NCI-H2196 treated with DMSO at 0.1 percent for 48 hours (cell line): ENCODE measurements around the gene CDC6.
A peak's percentile ranks its signal among the peaks of the same experiment; 100 is the strongest.

Source experiments
- DNase-seq: peaks from one replicate; lab custom pipeline; 2025; ENCODE audit not compliant: unreplicated experiment; lab: John Stamatoyannopoulos, UW

The CDC6 gene, protein sequence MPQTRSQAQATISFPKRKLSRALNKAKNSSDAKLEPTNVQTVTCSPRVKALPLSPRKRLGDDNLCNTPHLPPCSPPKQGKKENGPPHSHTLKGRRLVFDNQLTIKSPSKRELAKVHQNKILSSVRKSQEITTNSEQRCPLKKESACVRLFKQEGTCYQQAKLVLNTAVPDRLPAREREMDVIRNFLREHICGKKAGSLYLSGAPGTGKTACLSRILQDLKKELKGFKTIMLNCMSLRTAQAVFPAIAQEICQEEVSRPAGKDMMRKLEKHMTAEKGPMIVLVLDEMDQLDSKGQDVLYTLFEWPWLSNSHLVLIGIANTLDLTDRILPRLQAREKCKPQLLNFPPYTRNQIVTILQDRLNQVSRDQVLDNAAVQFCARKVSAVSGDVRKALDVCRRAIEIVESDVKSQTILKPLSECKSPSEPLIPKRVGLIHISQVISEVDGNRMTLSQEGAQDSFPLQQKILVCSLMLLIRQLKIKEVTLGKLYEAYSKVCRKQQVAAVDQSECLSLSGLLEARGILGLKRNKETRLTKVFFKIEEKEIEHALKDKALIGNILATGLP

GRCh38 chr17:40287494-40288369 is at the start of gene CDC6:
Gene CDC6, plus strand, starts transcription at chr17:40287879. Its CDS starts 1,542 bp downstream, at chr17:40289421.
- peak; percentile 88 for DNase-seq

DNA sequence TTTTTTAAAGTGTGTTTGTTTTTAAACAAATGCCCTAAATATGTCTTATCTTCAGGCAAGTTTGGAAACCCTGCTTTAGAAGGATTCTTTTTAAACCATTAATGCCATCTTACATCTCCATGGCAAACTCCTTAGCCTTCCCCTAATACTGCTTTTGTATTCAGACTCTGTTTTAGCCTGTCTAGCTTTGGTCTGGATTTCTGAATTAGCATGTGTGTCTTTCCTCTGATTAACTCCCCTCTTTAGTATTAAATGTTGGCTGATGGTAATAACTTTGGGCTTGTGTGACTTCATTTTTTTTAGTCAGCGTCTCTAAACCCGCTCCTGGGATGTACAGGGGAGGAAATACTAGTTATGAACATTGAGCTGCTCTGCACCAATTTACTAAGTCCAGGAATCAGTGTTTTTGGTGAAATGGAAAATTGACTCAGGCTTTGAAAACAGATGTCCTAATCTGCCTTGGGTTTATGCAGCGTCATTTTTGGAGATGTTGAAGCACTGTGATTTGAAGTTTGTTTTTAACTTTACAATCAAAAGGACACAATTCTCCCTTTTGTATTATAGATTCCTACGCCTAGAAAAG is 46.3 kb upstream of the CDC6 start:
- no peak for DNase-seq

DNA sequence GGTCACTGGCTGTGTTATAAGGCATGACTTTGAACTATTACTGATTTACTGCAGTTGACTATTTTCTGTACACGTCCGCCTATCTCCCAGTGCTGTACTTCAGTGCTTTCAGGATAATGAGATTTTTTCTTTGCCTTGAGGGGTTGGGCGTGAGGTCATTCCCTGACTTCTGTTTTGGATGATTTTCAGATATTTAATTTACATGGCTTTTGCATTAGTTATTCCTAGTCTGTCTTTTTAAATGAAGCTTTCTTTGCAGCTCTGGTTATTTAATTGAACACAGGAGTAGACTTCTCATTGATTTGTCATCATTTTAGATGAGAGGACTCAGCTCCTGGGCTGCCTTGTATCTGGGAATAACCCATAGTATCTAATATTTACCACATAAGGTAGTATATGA is 44.9 kb upstream of the CDC6 start:
- no peak for DNase-seq

DNA sequence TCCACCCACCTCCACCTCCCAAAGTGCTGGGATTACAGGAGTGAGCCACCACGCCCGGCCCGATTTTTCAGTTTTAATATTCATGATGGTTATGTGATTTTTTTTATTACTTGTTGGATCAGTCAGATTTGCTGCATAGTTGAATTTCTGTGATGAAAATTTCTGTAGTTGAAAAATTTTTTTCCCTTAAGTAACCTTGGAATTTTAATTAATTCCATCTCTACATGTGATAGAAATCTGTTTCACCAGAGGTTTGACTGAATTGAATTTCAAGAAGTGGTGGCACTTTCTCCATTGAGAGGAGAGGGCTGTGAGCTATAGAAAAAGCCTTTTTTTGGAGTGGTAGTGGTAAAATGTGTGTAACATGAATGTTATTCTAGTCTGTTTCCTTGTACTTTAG is 43.9 kb upstream of the CDC6 start:
- no peak for DNase-seq

GRCh38 chr17:40244255-40244654 is 43.4 kb upstream of the CDC6 start:
- no peak for DNase-seq

DNA sequence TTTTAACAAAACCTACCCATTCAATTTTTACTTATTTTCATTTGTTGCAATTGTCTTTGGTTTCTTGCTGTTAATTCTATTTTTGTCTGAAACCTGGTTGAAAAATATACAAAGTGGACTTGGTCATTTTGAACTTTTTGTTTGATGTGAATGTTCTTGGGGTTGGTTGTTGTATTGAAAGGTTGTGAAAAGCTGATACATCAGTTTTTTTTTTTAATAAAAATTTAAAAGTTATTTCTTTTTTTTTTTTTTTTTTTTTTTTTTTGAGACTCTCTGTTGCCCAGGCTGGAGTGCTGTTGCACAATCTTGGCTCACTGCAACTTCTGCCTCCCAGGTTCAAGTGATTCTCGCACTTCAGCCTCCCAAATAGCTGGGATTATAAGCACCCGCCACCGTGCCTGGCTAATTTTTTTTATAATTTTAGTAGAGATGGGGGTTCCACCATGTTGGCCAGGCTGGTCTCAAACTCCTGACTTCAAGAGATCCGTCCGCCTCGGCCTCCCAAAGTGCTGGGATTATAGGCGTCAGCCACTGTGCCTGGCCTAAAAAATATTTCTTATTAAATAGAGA is 39.7 kb upstream of the CDC6 start:
- no peak for DNase-seq

- DNase-seq, result no peak
Measured at GRCh38 chr17:40248507-40248906, 39.2 kb upstream of the CDC6 start.

- no peak for DNase-seq
Measured at GRCh38 chr17:40251576-40251975, 36.1 kb upstream of the CDC6 start.

GRCh38 chr17:40253565-40253964 is 34.1 kb upstream of the CDC6 start:
- no peak for DNase-seq

DNA sequence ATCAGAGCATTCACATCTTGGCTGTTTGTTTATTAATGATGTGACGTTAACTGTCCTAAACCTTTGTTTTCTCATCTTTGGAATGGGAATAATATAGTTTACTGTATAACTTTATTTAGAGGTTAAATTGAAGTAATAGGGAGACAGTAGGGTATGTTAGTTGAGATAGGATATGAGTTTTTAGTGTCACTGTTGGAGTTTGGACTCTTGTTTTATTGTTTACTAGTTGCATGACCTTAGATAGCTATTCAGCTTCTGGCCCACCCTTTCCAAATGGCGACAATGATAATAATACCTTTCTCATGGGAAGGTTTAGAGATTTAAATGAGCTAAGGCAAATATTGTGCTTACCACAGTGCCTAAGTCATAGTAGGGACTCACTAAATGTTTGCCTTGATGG is 28.2 kb upstream of the CDC6 start:
- no peak for DNase-seq

DNA sequence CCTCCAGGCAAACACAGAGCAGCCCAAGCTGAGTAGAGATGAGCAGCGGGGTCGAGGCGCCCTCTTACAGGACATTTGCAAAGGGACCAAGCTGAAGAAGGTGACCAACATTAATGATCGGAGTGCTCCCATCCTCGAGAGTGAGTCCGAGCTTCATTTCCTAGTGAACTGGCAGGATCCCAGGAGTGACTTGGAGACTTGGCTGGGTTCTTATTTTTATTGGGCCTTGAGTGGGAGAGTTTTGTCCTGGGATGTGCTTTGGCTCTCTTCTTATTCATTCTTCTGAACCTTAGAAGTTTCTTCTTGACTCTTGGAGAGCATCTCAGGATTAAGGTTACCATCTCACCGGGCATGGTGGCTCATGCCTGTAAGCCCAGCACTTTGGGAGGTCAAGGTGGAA is 27.2 kb upstream of the CDC6 start:
- DNase-seq, result no peak

DNA sequence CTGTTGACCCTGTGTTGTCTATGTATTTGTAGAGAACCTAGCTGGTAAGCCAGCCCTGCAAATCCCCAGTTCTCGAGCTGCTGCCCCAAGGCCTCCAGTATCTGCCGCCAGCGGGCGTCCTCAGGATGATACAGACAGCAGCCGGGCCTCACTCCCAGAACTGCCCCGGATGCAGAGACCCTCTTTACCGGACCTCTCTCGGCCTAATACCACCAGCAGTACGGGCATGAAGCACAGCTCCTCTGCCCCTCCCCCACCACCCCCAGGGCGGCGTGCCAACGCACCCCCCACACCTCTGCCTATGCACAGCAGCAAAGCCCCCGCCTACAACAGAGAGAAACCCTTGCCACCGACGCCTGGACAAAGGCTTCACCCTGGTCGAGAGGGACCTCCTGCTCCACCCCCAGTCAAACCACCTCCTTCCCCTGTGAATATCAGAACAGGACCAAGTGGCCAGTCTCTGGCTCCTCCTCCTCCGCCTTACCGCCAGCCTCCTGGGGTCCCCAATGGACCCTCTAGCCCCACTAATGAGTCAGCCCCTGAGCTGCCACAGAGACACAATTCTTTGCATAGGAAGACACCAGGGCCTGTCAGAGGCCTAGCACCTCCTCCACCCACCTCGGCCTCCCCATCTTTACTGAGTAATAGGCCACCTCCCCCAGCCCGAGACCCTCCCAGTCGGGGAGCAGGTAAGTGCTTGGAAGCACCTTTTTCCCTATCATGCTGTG is 23.1 kb upstream of the CDC6 start:
- DNase-seq, result no peak

- DNase-seq, result no peak
Measured at GRCh38 chr17:40265337-40265736, 22.3 kb upstream of the CDC6 start.

GRCh38 chr17:40266882-40267281 is 20.8 kb upstream of the CDC6 start:
- no peak for DNase-seq

- DNase-seq, result no peak
Measured at GRCh38 chr17:40268141-40268712, 19.5 kb upstream of the CDC6 start.

GRCh38 chr17:40278414-40278813 is 9.3 kb upstream of the CDC6 start:
- no peak for DNase-seq

- DNase-seq, result no peak
Measured at GRCh38 chr17:40279402-40279801, 8.3 kb upstream of the CDC6 start.

DNA sequence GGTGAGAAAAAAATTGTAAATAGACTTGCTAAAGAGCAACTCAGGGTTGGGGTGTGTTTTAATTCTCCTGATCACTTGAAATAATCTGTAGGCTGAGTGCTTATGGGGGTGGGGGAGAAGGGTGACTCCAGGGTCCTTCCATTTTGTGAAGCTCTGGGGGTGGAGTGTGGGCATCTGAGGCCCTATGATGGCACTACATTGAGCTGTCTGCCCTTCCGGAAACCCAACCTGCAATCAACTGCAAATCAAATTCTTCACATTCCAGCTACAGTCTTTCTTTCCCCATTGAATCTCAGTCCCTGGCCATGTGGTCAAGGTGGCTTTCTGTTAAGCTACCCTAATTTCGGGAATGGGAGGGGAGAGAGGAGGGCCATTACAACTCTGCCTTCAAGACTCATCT is 6.0 kb upstream of the CDC6 start:
- no peak for DNase-seq

DNA sequence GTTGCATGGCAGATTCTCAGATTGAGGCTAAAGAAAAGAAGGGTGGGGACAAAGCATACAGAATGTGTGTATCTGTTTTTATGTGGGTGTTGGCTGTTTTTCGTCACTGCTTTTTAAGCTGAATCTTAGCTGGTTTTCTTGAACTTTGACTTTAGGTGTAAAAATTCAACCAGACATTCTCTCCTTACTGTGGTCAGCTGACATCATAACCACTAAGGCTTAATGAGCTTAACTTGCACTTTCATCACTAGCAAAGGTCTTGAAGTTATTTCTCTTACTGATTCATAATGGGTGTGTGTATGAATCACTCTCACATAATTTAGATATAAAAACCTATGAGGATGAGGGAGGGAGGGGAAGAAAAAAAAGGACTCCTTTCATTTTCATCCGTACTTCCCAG is 4.0 kb upstream of the CDC6 start:
- no peak for DNase-seq

GRCh38 chr17:40284085-40284713 is 3.5 kb upstream of the CDC6 start:
- DNase-seq, result no peak
